A673 (cell line): Measurements from ENCODE around the gene KMT5C.

Experiments used
- EZH2 ChIP-seq: fragments of 200-600 bp; sonication (generic); IDR thresholded peaks from 2 replicates; pipeline ENCODE4 v1.6.1; 2017; ENCODE audit warnings: borderline replicate concordance, low read depth, mild to moderate bottlenecking, mixed read lengths, antibody characterized with exemption, low read length; ENCODE audit not compliant: poor library complexity, severe bottlenecking
- TF ChIP-seq, protein P1 (sequence below): fragments of 300-800, 200-600 bp; sonication (generic); conservative IDR thresholded peaks from 2 replicates; pipeline ENCODE4 v1.5.1; 2017; ENCODE audit warnings: low read depth, mild to moderate bottlenecking, antibody characterized with exemption, low read length, moderate library complexity, mixed read lengths

DNA sequence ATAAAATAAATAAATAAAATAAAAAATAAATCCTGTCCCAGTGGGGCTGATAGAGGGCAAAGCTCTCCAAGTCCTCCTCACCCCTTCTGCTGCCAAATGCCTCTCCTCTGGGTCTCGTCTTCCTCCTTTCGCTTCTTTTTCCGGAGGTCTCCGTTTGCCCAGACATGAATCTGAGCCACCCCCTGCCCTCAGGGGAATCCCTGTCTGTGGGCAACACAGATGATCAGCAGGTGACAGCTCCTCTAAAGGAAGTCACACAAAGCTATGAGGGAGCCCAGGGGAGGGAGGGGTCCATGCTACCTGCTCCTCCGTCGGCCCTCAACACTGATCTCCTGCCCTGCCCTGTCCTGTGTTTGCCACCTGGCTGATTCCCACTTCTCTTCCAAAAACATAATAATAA is 15.0 kb upstream of the KMT5C start:
- TF ChIP-seq, protein P1, sequence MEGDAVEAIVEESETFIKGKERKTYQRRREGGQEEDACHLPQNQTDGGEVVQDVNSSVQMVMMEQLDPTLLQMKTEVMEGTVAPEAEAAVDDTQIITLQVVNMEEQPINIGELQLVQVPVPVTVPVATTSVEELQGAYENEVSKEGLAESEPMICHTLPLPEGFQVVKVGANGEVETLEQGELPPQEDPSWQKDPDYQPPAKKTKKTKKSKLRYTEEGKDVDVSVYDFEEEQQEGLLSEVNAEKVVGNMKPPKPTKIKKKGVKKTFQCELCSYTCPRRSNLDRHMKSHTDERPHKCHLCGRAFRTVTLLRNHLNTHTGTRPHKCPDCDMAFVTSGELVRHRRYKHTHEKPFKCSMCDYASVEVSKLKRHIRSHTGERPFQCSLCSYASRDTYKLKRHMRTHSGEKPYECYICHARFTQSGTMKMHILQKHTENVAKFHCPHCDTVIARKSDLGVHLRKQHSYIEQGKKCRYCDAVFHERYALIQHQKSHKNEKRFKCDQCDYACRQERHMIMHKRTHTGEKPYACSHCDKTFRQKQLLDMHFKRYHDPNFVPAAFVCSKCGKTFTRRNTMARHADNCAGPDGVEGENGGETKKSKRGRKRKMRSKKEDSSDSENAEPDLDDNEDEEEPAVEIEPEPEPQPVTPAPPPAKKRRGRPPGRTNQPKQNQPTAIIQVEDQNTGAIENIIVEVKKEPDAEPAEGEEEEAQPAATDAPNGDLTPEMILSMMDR = no peak
- TF ChIP-seq EZH2 = no peak
